Left ventricle myocardium inferior (tissue), 1 donor: ENCODE measurements around the gene CANT1. TPM values are rescaled to one million over a fixed set of nuclear protein-coding genes. Genes with fewer than 3 reads are reported as not detected.

Source experiments
- DNase-seq: peaks from one replicate; pipeline ENCODE4 v3.0.0-alpha.2; 2020
- H3K27ac ChIP-seq: fragments of 200-600 bp; replicated peaks from 2 replicates; pipeline ENCODE4 v1.8.0; 2021
- H3K27me3 ChIP-seq: fragments of 200-600 bp; 2 replicates; pipeline ENCODE4 v1.8.0; 2021; ENCODE audit warnings: low read depth
- H3K36me3 ChIP-seq: fragments of 200-600 bp; 2 replicates; pipeline ENCODE4 v1.8.0; 2021
- H3K4me1 ChIP-seq: fragments of 200-600 bp; 2 replicates; pipeline ENCODE4 v1.8.0; 2021
- H3K4me3 ChIP-seq: fragments of 200-600 bp; 2 replicates; pipeline ENCODE4 v1.8.0; 2021; ENCODE audit warnings: mild to moderate bottlenecking, moderate library complexity
- H3K9me3 ChIP-seq: fragments of 200-600 bp; replicated peaks from 2 replicates; pipeline ENCODE4 v1.8.0; 2021
- CTCF ChIP-seq: fragments of 200-600 bp; IDR thresholded peaks from 2 replicates; pipeline ENCODE4 v1.8.0; 2021; ENCODE audit warnings: antibody characterized with exemption, mild to moderate bottlenecking, borderline replicate concordance
- intact Hi-C: fragments of 100-400 bp; cut with micrococcal nuclease; formaldehyde crosslinking; loops from one replicate; pipeline ENCODE4 v1.11.0; 2022
- total RNA-seq: library from RNA; stranded (reverse); fragmentation: NEBNext Ultra II Directional; extraction: Animal tissue kit (Norgen Biotek cat#: 25700); gene quantifications from one replicate; pipeline ENCODE4 v1.2.1, GENCODE V29; 2021
- donor health status: DM: no; HTN: yes; CAD: no; lungs with severe emphysema.

The CANT1 gene
- total RNA-seq, 1 donor from 2014 or later: 24.2 TPM

- H3K27ac ChIP-seq: no peak overlapping the region
- no peaks in the 10 kb centered on the region for H3K36me3 ChIP-seq
- peaks cover 66% of the 10 kb centered on the region for H3K4me1 ChIP-seq
- intact Hi-C loops: no loop called here
- no peaks in the 10 kb centered on the region for H3K9me3 ChIP-seq
- no peak for TF ChIP-seq CTCF
- H3K4me3 ChIP-seq: no peak overlapping the region
- no peak for DNase-seq
- no peaks in the 10 kb centered on the region for H3K27me3 ChIP-seq
These were observed 4.3 kb downstream of the CANT1 start for GRCh38 chr17:79005063-79005861.

GRCh38 chr17:79003661-79004411 lies 5.7 kb downstream of the CANT1 start:
- H3K4me1 ChIP-seq: peaks cover 59% of the 10 kb centered on the region
- H3K36me3 ChIP-seq: peaks cover 8% of the 10 kb centered on the region
- intact Hi-C loops: no loop called here
- H3K27me3 ChIP-seq: no peaks in the 10 kb centered on the region
- no peak for TF ChIP-seq CTCF
- H3K9me3 ChIP-seq: no peaks in the 10 kb centered on the region
- H3K4me3 ChIP-seq: no peak overlapping the region
- no peak for DNase-seq
- H3K27ac ChIP-seq: no peak overlapping the region

GRCh38 chr17:79002796-79003593 lies 6.6 kb downstream of the CANT1 start:
- intact Hi-C loops: no loop called here
- Histone ChIP-seq H3K4me1 (peaks cover 59% of the 10 kb centered on the region), H3K36me3 (peaks cover 10% of the 10 kb centered on the region), H3K4me3 (no peak overlapping the region), H3K27me3 (no peaks in the 10 kb centered on the region), H3K27ac (no peak overlapping the region), H3K9me3 (no peaks in the 10 kb centered on the region)
- no peak for DNase-seq
- no peak for TF ChIP-seq CTCF

GRCh38 chr17:79002291-79002690 lies 7.3 kb downstream of the CANT1 start:
- intact Hi-C loops: no loop called here
- H3K27ac ChIP-seq: no peak overlapping the region
- H3K27me3 ChIP-seq: no peaks in the 10 kb centered on the region
- H3K9me3 ChIP-seq: no peaks in the 10 kb centered on the region
- peaks cover 17% of the 10 kb centered on the region for H3K36me3 ChIP-seq
- no peak overlapping the region for H3K4me3 ChIP-seq
- TF ChIP-seq CTCF: no peak
- H3K4me1 ChIP-seq: peaks cover 59% of the 10 kb centered on the region
- no peak for DNase-seq

- Histone ChIP-seq H3K27me3 (no peaks in the 10 kb centered on the region), H3K9me3 (no peaks in the 10 kb centered on the region), H3K4me3 (no peak overlapping the region), H3K4me1 (peaks cover 54% of the 10 kb centered on the region), H3K36me3 (peaks cover 25% of the 10 kb centered on the region), H3K27ac (no peak overlapping the region)
- no peak for TF ChIP-seq CTCF
- no peak for DNase-seq
- intact Hi-C loops: no loop called here
These were observed 8.2 kb downstream of the CANT1 start for GRCh38 chr17:79001190-79002020.
